Stimulated activated CD4-positive, alpha-beta T cell treated with anti-CD3 and anti-CD28 coated beads, Interleukin-1b, Interleukin-23, amount 100 ng/mL, for 24 hours (primary cell): Measurements from ENCODE around the gene PLEKHO1.
"Not testable (repeated sequence)": the region's sequence is repeated elsewhere in the genome, so short reads cannot be mapped to it uniquely, and the experiment has no call there.

Experiments
- DNase-seq, 4 experiments: peaks; one replicate each; pipeline ENCODE4 v3.0.0-alpha.2; 2020; ENCODE audit warnings: low read depth in 4 of 4, low spot score in 1 of 4

PLEKHO1 gene

DNA sequence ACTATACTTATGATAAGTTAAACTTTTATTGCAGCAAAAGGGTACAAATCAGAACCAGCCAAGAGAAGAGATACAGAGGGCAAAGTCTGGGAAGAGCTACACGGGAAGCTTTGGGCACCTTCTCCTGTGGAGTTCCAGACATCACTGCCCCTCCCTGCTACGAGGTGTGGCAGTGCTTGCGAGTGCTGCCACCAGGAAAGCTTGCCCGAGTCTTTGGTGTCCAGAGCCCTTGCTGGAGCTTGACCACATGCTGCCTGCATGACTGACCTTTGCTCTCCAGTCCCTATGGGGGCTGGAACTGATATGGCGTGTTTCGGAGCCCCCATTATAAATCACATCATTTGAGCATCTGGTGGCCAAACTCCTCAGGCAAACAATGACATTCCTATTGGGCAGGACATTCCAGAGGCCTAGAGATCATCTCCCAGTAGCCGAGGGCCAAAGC, 23.4 kb downstream of the PLEKHO1 start:
- no peak for DNase-seq

DNA sequence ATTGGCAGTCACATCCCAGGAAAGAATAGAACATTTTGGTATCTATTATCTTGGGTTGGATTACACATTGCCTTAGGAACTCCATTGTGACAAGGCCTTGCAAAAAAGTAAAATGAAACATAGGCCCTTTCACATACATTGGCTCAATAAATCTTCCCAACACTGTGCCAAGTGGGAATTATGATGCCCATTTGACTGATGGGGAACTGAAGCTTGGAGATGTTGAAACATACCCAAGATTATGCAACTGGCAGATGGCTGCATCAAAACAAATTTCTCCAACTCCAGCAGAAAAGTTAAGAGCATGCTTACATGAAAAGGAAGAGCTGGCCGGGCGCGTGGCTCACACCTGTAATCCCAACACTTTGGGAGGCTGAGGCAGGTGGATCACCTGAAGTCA, 26.9 kb downstream of the PLEKHO1 start:
- no peak for DNase-seq

DNA sequence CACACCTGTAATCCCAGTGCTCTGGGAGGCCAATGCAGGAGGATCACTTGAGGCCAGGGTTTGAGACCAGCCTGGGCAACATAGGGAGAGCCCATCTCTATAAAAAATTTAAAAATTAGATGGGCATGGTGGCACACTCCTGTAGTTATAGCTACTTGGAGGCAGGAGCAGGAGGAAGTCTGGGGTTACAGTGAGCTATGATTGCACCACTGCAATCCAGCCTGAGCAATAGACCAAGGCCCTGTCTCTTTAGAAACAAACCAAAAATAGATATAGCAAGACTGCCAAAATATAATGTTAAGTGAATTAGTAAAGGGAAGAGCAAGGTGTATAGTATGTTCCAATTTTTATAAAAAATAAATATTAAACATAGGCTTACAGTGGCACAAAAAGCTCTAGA, 28.8 kb downstream of the PLEKHO1 start:
- no peak for DNase-seq

DNA sequence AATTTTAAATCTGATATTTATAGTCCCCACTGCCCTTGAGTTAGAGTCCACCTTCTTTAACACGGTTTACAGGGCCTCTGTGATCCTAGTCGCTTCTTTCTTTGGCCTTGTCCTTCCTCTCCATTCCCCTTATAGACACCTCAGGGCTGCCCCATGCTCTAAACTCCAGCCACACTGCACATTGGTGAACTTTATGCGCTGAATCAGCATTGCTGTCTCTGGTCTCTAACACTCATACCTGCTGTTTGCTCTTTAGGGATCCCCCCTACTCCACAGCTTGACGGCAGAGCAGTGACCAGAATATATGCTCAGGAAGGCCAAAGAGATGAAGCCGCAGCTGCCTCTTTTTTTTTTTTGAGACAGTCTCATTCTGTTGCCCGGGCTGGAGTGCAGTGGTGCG, 30.2 kb downstream of the PLEKHO1 start:
- DNase-seq, result no peak

DNA sequence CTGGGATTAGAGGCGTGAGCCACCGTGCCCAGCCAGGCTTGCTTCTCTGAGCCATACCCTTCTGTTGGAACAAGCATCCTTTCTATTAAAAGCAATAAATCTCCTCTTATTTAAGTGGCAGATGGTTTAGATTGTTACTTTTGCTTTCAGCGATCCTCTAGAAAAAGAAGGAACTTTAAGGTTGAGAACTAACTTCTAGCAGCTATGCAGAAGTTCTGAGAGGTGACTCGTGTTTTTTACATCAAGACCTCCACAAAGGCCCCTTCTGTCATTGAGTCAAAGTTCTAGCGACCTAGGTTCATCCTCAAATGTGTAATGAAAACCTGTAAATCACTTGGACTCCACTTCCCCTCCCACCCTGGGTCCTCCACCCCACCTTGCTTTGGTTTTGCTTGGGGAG, 30.8 kb downstream of the PLEKHO1 start:
- DNase-seq, result no peak

DNA sequence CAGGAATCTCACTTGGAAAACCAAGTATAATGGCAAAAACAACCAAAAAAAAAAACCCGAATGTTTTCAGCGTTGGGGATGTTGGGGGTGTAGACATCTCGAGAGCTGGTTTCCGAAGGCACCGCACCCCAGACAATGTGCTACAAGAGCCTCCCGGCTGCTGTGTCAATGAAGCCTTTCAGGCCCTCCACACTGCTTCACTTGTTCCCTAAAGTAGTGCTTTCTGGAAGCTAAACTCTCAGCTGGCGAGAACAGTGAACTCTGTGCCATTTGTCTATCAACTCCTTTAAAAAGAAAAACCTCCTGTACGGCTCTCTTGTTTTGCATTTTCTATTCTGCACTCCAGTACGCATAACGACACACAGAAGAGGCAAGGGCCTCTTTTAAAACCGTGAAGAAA, 32.5 kb downstream of the PLEKHO1 start:
- no peak for DNase-seq

DNA sequence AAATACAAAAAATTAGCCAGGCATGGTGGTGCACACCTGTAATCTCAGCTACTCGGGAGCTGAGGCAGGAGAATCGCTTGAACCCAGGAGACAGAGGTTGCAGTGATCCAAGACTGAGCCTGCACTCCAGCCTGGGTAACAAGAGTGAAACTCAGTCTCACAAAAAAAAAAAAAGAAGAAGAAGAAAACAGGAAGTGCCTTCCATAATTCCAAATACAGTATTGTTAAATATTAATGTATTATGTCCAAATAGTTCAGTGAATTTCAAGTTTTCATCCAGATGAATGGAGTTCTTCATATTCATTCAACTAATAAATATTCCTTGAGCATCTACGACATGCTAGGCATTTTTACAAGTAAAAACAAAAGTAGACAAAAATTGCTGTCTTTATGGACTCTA, 33.3 kb downstream of the PLEKHO1 start:
- no peak for DNase-seq

DNA sequence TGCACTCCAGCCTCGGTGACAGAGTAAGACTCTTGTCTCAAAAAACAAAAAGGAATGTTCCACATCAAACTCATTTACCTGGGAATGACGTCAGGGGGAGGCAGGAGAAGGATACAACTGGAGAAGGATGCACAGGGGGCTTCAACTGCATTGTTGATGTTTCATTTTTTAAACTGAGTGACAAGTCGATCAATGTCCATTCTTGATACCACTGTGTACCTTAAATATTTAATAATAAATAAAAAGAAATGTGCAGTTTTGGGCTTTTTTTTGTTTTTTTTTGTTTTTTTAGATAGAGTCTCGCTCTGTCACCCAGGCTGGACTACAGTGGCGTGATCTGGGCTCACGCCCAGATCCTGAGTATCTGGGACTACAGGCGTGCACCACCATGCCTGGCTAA, 35.8 kb downstream of the PLEKHO1 start:
- DNase-seq, result no peak

DNA sequence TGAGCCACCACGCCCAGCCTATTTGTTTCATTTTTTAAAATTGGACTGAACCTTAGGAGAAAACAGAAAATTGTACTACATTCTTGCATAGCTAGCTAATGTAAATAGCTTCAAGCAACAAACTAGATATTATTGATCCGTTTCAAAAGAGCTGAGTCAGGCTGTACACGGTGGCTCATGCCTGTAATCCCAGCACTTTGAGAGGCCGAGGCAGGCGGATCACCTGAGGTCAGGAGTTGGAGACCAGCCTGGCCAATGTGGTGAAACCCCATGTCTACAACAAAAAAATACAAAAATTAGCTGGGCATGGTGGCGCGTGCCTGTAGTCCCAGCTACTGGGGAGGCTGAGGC, 36.7 kb downstream of the PLEKHO1 start:
- DNase-seq, result not testable (repeated sequence)

DNA sequence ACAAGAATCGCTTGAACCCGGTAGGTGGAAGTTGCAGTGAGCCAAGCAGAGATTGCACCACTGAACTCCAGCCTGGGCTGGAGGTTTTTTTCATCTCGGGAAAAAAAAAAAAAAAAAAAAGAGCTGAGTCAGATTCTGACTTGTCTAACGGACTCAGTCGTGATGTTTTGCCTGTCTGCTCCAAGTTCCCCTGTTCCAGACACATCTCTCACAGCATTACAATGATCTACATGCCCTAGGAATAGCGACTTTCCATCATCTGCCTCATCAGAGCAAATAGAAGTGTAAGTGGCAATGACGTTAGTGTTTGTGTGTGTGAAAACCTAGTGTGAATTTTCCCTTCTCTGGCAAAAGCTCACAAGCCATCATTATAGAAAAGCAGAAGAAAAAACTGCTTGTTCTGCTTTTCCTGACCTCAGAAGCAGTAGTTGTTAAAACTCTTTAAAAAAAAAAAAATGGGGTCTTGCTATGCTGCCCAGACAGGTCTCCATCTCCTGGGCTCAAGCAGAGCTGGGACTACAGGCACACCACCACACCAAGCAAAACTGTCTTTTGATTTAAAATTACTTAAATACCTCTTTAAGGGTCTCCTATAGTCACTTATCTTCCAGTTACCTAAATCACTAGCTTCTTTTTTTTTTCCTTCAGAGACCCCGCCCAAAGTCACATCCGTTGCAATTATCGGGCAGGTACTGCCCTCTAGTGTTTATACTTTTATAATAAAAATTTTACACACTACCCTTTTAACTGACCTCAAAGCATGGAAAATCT, 37.3 kb downstream of the PLEKHO1 start:
- no peak for DNase-seq

DNA sequence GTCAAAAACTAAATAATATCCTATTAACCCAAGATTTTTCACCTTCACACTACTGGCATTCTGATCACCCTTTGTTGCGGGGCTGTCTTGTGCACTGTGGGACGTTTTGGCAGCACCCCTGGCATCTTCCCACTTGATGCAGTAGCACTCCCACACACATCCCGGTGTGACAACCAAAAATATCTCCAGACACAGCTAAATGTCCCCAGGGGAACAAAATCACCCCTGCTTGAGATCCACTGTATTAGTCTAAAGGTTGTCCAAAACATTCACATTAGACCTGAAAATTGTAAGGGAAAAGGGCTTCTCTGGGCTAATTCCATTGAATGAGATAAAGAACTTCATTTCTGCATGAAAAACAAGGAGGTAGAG, 37.8 kb downstream of the PLEKHO1 start:
- no peak for DNase-seq

DNA sequence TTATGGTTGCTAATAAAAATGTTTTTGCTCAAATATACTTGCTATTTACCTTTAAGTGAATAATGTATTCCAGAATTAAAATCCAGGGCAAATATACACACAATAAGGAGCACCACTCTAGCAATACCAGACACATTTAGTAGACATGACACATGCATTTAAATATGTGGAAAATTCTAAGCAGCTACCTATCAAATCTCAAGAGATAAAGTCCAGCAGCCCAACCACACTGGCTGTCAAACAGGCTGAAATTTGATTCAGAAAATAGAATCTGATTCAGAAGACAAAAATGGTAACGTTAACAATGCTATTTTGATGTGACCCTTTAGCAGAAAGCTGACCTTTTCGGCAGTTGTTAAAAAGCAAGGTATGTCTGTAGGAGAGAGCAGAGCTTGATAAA, 42.3 kb downstream of the PLEKHO1 start:
- DNase-seq, result no peak

DNA sequence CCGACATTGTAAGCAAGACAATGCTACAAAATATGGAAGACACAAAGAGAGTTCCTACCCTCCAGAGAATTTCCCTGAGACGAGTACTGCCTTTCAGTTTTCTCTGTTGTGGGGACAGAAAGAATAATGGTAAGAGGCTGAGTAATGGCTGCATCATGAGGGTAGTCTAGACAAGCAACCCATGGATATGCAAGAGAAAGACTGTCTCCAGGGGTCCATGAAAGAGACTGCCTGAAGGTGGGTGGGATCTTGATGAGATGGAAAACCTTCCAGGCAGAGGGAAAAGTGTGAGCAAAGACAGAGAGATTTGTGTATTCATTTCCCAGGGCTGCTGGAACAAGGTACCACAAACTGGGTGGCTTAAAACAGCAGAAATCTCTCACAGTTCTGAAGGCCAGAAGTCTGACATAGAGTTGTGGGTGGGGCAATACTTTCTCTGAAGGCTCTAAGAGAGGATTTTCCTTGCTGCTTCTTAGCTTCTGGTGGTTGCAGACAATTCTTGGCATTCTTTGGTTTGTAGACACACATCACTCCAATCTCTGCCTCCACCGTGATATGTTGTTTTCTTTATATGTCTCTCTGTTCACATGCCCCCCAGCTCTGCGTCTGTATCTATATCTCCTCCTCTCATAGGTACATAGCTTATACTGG, 44.8 kb downstream of the PLEKHO1 start:
- DNase-seq, result no peak

DNA sequence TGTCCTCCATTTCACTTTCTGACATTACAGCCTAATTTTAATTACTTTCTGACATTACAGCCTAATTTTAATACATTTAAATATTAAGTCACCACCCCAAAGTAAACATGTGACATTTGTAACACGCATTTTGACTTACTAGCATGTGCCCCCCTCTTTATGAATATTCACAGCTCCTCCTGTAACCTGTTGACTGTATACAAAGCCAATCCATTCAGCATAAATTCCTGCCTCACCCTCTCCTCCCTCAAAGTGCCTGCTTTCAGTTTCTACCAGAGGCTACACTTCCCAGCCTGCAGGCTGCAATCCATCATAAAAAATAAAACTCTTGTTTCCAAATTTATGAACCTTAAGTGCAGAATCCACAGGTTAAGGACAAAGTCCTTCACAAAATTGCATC, 46.7 kb downstream of the PLEKHO1 start:
- no peak for DNase-seq

DNA sequence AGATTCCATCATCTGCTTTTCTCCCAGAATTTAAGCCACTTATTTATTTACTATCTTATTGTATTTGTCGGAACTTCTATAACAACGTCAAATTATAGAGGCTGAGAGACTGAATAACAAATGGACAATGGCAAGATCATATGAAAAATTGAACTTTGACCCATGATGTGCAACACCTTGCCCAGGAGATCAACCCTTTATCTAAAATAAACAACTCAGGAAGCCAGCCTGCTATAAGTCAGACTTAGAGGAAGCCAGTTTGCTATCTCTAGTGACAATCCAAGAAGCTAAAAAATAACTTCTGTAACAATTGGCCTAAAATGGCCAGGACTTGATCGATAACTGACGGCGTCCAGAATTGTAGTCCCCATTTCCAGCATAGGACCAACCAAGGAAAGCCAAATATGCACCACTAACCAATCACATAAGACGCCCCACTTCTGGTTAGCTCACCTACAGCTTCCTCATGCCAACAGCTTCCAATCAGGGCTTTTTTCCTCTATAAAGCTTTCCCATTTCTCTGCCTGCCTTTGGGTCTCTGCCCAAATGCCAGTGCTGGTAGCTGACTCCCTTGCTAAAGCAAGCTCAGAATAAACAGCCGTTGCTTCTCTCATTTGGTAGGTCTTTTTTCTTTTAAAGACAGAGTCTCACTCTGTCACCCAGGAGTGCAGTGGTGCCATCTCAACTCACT, 57.7 kb downstream of the PLEKHO1 start:
- no peak for DNase-seq

DNA sequence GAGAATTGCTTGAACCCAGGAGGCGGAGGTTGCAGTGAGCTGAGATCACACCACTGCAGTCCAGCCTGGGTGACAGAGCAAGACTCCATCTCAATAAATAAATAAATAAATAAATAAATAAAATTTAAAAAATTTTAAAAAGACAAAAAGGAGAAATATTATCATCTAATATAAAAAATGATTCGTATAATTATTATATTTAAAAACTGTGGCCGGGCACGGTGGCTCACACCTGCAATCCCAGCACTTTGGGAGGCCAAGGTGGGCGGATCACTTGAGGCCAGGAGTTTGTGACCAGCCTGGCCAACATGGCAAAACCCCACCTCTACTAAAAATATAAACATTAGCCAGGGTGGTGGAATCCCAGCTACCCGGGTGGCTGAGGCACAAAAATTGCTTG, 58.7 kb downstream of the PLEKHO1 start:
- DNase-seq, result not testable (repeated sequence)
